ENCODE data around the gene ZGRF1.
"Not testable (repeated sequence)": the region's sequence is repeated elsewhere in the genome, so short reads cannot be mapped to it uniquely, and the experiment has no call there.

ZGRF1 gene

DNA sequence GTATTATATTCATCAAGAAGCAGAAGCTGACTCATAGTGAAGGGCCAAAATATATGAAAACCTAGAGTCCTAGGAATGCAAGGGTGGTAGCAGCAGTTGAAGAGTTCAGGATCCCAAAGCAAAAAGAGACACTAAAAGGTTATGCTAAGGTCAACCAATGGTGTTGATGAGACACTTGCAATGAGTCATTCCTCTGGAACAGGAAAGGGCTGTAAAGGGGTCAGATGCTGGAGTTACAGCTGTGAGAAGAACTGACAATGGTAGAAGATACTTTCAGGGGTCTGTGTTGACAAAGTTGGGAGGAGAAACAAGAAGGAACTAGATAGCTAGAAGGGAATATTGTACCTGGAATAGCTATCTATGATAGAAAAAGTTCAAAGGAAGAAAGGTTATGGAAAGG, 47.5 kb downstream of the ZGRF1 start:
- Mint-ChIP-seq H3K27me3 (no peaks in the 10 kb centered on the region), H3K27ac (no peak overlapping the region), H3K4me1 (peaks cover 6% of the 10 kb centered on the region), H3K4me3 (no peak overlapping the region), H3K9me3 (peaks cover 0 to 9% of the 10 kb centered on the region in 2 donors)
- no peak for DNase-seq
- no peak for ATAC-seq

DNA sequence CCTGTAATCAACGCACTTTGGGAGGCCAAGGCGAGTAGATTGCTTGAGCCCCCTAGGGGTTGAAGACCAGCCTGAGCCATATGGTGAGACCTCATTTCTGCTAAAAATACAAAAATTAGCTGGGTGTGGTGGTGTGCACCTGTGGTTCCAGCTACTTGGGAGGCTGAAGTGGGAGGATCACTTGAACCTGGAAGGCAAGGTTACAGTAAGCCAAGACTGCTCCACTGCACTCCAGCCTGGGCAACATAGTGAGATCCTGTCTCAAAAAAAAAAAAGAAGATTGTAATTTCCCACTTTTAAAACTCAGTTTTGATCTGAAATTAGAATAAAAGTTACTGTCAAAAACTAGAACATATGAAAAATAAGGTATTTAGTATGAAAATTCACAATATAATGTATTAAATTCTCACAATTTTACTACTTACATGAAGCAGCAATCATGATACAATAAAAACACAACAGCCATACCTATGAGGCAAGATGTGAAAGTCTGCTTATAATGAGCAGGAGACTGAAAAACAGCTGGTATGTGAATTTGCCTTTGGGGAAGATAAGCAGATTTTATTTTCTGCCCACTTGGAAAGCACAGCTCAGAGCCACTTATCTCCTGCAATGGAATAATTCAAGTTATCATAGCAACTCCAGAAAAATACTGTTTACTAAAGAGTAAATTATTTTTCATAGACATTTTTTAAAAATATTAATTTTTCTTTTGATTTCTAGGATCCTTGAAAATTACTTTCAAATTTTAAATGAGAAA, 50.6 kb downstream of the ZGRF1 start:
- DNase-seq (no peak), ATAC-seq (no peak)
- Mint-ChIP-seq H3K4me1 (peaks cover 6% of the 10 kb centered on the region), H3K9me3 (no peaks in the 10 kb centered on the region), H3K4me3 (no peak overlapping the region), H3K27ac (no peak overlapping the region), H3K27me3 (no peaks in the 10 kb centered on the region)

DNA sequence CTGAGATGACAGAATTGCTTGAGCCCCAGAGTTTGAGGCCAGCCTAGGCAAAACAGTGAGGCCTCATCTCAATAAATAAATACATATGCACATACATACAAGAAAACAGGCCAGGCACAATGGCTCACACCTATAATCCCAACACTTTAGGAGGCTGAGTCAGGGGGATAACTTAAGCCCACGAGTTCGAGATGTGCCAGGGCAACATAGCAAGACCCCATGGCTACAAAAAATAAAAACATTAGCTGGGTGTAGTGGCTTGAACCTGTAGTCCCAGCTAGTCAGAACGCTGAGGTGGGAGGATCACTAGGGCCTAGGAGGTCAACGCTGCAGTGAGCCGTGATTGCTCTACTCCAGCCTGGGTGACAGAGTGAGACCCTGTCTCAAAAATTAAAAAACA, 69.2 kb downstream of the ZGRF1 start:
- ATAC-seq = no peak
- Mint-ChIP-seq H3K4me1 (no peaks in the 10 kb centered on the region), H3K4me3 (no peak overlapping the region), H3K27ac (no peak overlapping the region), H3K27me3 (no peaks in the 10 kb centered on the region), H3K9me3 (no peaks in the 10 kb centered on the region)
- DNase-seq = no peak

DNA sequence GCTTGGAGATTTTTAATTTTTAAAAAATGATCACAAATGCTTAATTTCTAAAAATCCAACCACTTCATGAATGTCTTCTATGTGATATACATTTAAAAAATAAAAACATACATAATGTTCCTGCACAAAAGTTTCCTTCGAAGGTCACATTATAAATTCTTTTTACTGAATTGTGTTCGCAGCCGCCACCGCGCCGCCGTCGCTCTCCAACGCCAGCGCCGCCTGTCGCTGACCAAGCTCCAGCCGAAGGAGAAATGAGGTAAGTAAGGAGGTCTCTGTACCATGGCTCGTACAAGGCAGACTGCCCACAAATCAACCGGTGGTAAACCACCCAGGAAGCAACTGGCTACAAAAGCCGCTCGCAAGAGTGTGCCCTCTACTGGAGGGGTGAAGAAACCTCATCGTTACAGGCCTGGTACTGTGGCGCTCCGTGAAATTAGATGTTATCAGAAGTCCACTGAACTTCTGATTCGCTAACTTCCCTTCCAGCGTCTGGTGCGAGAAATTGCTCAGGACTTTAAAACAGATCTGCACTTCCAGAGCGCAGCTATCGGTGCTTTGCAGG, 71.9 kb downstream of the ZGRF1 start:
- no peak for ATAC-seq
- Mint-ChIP-seq H3K27ac (no peak overlapping the region), H3K4me1 (no peaks in the 10 kb centered on the region), H3K27me3 (no peaks in the 10 kb centered on the region), H3K9me3 (no peaks in the 10 kb centered on the region), H3K4me3 (no peak overlapping the region)
- no peak for DNase-seq

DNA sequence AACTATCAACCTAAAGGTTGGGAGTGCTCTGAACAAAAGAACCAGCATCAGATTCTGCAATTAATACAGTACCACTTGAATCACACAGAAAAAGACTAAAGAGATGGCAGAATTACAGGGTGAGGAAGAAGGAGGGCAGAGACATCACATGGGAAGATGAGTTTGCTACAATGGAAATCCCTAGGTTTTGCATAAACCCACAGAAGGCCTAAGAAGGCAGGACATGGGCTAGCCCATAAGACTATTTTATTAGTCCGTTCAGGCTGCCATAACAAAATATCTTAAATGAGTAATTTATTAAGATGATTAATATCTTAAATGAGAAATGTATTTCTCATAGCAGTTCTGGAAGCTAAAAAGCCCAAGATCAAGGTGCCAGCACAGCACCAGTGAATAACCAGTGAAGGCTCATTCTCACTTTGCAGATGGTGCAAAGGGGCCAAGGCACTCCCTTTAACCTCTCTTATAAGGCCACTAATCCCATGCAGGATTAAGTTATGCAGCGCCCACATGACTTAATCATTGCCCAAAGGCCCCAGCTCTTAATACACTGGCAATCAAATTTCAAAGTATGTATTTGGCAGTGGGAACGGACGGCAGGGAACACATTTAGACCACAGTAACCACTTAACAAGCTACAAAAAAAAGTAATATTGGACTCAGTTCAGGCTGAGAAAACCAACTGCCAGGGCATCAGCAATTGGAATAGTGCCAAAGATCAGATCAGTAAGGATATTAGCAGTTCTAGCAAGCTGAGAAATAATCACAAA, 73.1 kb downstream of the ZGRF1 start:
- DNase-seq (no peak), ATAC-seq (no peak)
- no peak overlapping the region for H3K27ac Mint-ChIP-seq
- no peak overlapping the region for H3K4me3 Mint-ChIP-seq
- H3K27me3 Mint-ChIP-seq = no peaks in the 10 kb centered on the region
- H3K9me3 Mint-ChIP-seq = no peaks in the 10 kb centered on the region
- no peaks in the 10 kb centered on the region for H3K4me1 Mint-ChIP-seq

DNA sequence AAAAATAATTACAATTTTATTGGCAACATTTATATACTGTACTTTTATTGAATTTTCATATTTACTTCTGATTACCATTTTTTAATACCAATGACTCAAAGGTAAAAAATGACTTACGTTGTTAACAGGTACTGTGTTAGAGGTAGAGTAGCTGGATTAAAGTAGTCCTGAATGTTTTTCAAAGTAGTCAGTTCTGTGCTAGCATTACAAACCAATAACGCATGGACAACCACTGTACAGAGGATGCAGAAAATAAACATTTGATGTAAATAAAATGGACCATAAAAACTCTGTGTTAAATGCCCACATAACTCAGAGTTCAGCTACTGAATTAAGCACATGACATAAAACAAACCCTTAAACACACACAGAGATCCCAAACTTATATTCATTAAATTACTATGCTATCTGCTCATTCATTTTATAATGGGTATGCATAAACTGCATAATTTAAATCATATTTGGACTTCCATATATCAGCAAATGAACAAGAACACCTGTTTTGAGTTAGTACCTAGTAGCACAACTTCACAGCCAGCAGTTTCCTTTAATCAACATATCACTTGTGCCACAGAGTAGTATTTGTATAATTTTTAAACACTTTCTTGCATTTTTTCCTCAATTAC, 74.3 kb downstream of the ZGRF1 start:
- Mint-ChIP-seq H3K9me3 (no peaks in the 10 kb centered on the region), H3K4me1 (no peaks in the 10 kb centered on the region), H3K27me3 (no peaks in the 10 kb centered on the region), H3K27ac (no peak overlapping the region), H3K4me3 (no peak overlapping the region)
- DNase-seq (no peak), ATAC-seq (no peak)

DNA sequence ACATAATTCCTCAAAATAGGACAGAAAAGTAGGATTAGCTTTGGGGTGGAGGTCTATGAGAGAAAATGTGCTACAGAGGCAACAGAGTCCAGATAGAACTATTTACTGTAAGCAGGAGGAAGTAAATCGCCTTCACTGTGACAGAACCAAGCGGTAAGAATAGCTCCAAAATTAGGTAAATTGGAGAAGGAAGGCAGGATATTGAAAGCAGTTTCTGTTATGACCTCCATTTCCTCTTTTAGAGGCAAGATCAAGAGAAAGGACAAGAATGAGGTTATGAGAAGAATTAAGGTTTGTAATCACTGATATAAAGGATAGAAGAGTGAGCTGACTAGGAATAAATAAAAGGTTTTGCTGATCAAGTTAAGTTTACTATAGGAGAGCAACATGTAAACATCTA, 76.6 kb downstream of the ZGRF1 start:
- ATAC-seq (no peak), DNase-seq (no peak)
- Mint-ChIP-seq H3K27me3 (no peaks in the 10 kb centered on the region), H3K27ac (no peak overlapping the region), H3K4me3 (no peak overlapping the region), H3K9me3 (no peaks in the 10 kb centered on the region), H3K4me1 (no peaks in the 10 kb centered on the region)

DNA sequence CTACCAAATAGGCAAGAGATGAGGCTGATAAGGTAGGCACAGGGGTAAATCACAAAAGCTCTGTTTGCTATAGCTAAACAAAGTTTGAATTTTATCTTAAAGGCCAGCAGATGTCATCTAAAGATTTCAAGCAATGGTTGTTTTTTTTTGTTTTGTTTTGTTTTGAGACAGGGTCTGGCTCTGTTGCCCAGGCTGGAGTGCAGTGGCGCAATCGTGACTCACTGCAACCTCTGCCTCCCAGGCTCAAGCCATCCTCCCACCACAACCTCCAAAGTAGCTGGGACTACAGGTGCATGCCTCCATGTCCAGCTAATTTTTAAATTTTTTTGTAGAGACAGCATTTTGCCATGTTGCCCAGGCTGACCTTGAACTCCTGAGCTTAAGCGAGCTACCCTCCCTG, 77.7 kb downstream of the ZGRF1 start:
- DNase-seq = no peak
- no peaks in the 10 kb centered on the region for H3K4me1 Mint-ChIP-seq
- no peaks in the 10 kb centered on the region for H3K27me3 Mint-ChIP-seq
- ATAC-seq = no peak
- no peaks in the 10 kb centered on the region for H3K9me3 Mint-ChIP-seq
- no peak overlapping the region for H3K4me3 Mint-ChIP-seq
- H3K27ac Mint-ChIP-seq = no peak overlapping the region

DNA sequence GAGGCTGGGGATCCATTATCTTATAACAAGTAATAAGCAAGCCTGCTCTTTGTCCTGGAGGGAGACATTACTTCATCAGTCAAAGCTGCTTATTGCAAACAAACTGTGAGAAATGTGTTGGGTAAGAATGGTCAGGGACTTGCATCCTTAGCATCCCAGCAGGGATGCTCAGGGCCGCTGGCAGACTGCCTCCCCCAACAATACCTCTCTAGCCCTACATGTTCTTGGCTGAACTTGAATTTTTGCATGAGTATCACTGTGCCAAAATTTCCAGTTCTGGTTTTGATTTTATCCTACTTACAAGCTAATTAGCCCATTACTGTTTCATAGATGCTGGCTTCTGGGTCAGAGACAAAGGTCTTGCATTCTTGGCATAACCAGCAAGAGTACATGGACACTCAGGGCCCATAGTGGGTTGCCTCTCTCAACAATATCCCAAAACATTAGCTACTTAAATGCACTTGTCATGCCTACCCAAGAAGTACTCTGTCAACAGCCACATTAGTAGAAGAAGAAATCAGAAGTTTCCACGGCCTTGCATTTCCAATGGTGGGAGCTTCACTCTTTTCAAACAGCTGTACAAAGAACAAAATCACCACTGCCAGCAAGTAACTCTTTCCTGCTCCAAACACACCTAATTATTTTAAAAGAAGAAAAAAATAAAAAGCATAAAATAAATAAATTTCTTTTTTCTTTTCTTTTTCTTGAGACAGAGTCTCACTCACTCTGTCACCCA, 78.9 kb downstream of the ZGRF1 start:
- ATAC-seq (no peak), DNase-seq (no peak)
- H3K27me3 Mint-ChIP-seq = no peaks in the 10 kb centered on the region
- H3K4me3 Mint-ChIP-seq = no peak overlapping the region
- H3K4me1 Mint-ChIP-seq = no peaks in the 10 kb centered on the region
- no peak overlapping the region for H3K27ac Mint-ChIP-seq
- no peaks in the 10 kb centered on the region for H3K9me3 Mint-ChIP-seq

DNA sequence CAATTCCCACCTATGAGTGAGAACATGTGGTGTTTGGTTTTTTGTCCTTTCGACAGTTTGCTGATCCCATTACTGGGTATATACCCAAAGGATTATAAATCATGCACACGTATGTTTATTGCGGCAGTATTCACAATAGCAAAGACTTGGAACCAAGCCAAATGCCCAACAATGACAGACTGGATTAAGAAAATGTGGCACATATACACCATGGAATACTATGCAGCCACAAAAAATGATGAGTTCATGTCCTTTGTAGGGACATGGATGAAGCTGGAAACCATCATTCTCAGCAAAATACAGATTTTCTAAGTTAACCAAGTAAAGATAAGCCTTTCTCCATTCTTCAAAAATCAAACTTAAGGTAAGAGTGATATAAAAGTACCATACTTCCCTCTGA, 82.4 kb downstream of the ZGRF1 start:
- not testable (repeated sequence) for H3K27ac Mint-ChIP-seq

DNA sequence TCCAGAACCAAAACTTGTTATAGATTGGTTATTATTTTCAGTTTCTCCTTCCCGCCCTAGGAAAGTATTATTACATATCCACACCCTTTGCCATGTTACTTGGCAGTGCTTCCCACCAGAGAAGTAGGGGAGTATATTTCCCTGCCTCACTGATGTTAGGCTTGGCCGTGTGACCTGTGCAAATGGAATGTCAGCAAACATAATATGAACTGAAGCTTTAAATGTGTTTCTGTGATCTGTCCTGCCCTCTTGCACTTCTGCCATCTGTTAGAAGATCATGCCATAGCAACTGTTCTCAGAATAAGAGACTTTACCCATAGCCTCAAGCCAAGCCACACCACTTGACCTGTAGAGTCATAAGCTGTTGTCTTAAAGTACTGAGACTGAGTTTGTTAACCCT, 84.0 kb downstream of the ZGRF1 start:
- DNase-seq (no peak), ATAC-seq (no peak)
- Mint-ChIP-seq H3K4me3 (no peak overlapping the region), H3K27me3 (no peaks in the 10 kb centered on the region), H3K27ac (no peak overlapping the region), H3K4me1 (no peaks in the 10 kb centered on the region), H3K9me3 (no peaks in the 10 kb centered on the region)

More for the DNA sequence above, 82.4 kb downstream of the ZGRF1 start:
- H3K4me3 Mint-ChIP-seq, H3K9me3 Mint-ChIP-seq, H3K4me1 Mint-ChIP-seq, ATAC-seq, H3K27me3 Mint-ChIP-seq, DNase-seq: not testable (repeated sequence)

DNA sequence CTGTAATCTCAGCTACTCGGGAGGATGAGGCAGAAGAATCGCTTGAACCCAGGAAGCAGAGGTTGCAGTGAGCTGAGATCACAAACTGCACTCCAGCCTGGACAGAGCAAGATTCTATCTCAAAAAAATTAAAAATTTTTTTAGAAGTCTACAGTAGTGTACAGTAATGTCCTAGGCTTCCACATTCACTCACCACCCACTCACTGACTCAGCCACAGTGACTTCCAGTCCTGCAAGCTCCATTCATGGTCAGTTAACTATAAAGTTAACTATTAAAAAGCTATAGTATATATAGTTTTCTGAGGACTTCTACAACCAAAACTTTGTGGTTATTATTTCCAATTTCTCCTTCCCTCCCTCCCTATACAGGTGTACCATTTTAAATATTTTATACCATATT, 86.0 kb downstream of the ZGRF1 start:
- H3K27ac Mint-ChIP-seq = no peak overlapping the region
- DNase-seq = no peak
- H3K4me1 Mint-ChIP-seq = no peaks in the 10 kb centered on the region
- no peaks in the 10 kb centered on the region for H3K9me3 Mint-ChIP-seq
- no peak overlapping the region for H3K4me3 Mint-ChIP-seq
- no peak for ATAC-seq
- no peaks in the 10 kb centered on the region for H3K27me3 Mint-ChIP-seq

DNA sequence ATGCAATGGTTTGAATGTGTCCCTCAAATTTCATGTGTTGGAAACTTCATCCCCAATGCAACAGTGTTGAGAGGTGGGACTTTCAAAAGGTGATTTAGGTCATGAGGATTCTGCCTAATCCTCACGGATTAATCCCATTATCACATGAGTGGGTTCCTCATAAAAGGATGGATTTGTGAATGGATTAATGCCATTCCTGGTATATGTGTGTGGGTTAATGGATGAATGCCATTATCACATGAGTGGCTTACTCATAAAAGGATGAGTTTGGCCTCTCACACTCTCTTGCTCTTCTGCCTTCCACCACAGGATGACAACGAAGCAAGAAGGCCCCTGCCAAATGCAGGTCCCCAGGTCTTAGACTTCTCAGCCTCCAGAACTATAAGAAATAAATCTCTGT, 90.2 kb downstream of the ZGRF1 start:
- H3K27ac Mint-ChIP-seq = no peak overlapping the region
- H3K9me3 Mint-ChIP-seq = no peaks in the 10 kb centered on the region
- ATAC-seq (no peak), DNase-seq (no peak)
- H3K27me3 Mint-ChIP-seq = no peaks in the 10 kb centered on the region
- H3K4me1 Mint-ChIP-seq = no peaks in the 10 kb centered on the region
- H3K4me3 Mint-ChIP-seq = no peak overlapping the region

DNA sequence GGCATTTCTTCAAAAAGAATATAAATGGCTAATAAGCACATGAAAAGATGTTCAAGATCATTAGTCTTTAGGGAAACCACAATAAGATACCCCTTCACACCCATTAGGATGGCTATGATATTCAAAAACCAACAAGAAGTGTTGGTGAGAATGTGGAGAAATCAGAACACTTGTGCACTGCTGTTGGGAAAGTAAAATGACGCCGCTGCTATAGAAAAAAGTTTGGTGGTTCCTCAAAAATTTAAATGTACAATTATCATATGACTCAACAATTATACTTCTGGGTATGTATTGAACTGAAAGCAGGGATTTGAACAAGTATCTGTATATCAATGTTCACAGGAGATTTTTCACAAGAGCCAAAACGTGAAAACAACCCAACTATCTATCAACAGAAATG, 91.4 kb downstream of the ZGRF1 start:
- ATAC-seq (no peak), DNase-seq (no peak)
- no peaks in the 10 kb centered on the region for H3K27me3 Mint-ChIP-seq
- no peaks in the 10 kb centered on the region for H3K4me1 Mint-ChIP-seq
- H3K4me3 Mint-ChIP-seq = no peak overlapping the region
- H3K27ac Mint-ChIP-seq = no peak overlapping the region
- no peaks in the 10 kb centered on the region for H3K9me3 Mint-ChIP-seq

DNA sequence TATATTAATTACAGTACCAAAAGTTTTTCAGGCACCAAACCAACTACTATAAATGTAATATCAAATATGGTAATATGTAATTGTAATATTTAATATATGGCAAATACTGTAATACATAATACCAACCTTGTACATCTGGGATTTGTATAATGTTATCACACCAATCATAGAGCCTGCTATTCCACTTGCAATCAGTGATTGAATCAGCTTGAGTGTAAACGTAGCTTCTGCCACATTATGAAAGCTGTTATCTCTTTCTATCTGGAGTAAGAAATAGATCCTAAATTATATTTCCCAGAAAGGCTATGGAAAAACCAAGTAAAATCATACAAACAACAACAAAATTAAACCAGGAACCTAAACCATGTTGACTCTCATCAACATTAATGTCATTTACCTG, 96.0 kb downstream of the ZGRF1 start:
- Mint-ChIP-seq H3K9me3 (no peaks in the 10 kb centered on the region), H3K27ac (no peak overlapping the region), H3K27me3 (no peaks in the 10 kb centered on the region), H3K4me1 (no peaks in the 10 kb centered on the region), H3K4me3 (no peak overlapping the region)
- ATAC-seq (no peak), DNase-seq (no peak)
